NCI-H82 treated with DMSO at 0.1 percent for 48 hours (cell line): ENCODE measurements around the gene PTPRC.

Source experiments
- DNase-seq: peaks from one replicate; lab custom pipeline; 2025; ENCODE audit not compliant: unreplicated experiment; lab: John Stamatoyannopoulos, UW

Gene PTPRC

GRCh38 chr1:198619375-198620140, 19.3 kb upstream of the PTPRC start:
- DNase-seq: no peak

- no peak for DNase-seq
Observed at GRCh38 chr1:198620218-198620617, 18.6 kb upstream of the PTPRC start.

GRCh38 chr1:198620951-198621824, 17.7 kb upstream of the PTPRC start:
- DNase-seq: no peak

GRCh38 chr1:198622001-198622400, 16.8 kb upstream of the PTPRC start:
- no peak for DNase-seq

GRCh38 chr1:198623752-198624647, 14.8 kb upstream of the PTPRC start:
- DNase-seq: no peak

GRCh38 chr1:198624648-198624980, 14.2 kb upstream of the PTPRC start:
- DNase-seq: no peak

- no peak for DNase-seq
Observed at GRCh38 chr1:198627436-198628066, 11.3 kb upstream of the PTPRC start.

- no peak for DNase-seq
Observed at GRCh38 chr1:198628067-198628455, 10.8 kb upstream of the PTPRC start.

- DNase-seq: no peak
Observed at GRCh38 chr1:198629610-198630009, 9.2 kb upstream of the PTPRC start.

- no peak for DNase-seq
Observed at GRCh38 chr1:198630863-198631262, 8.0 kb upstream of the PTPRC start.

- no peak for DNase-seq
Observed at GRCh38 chr1:198631292-198631691, 7.5 kb upstream of the PTPRC start.

GRCh38 chr1:198632007-198632406, 6.8 kb upstream of the PTPRC start:
- DNase-seq: no peak

GRCh38 chr1:198633675-198634121, 5.1 kb upstream of the PTPRC start:
- no peak for DNase-seq

- DNase-seq: no peak
Observed at GRCh38 chr1:198635964-198636363, 2.9 kb upstream of the PTPRC start.

GRCh38 chr1:198636391-198636790, 2.4 kb upstream of the PTPRC start:
- no peak for DNase-seq

- DNase-seq: no peak
Observed at GRCh38 chr1:198637157-198637556, 1.7 kb upstream of the PTPRC start.

- DNase-seq: no peak
Observed at GRCh38 chr1:198637916-198638437, 863 bp upstream of the PTPRC start.

- no peak for DNase-seq
Observed at GRCh38 chr1:198638441-198638840, 399 bp upstream of the PTPRC start.

GRCh38 chr1:198639671-198640143, 867 bp downstream of the PTPRC start:
- no peak for DNase-seq

- no peak for DNase-seq
Observed at GRCh38 chr1:198640174-198640573, 1.3 kb downstream of the PTPRC start.
